ENCODE data around the gene CES5A. TPM values are rescaled to one million over a fixed set of nuclear protein-coding genes. Genes with fewer than 3 reads are reported as not detected.

CES5A gene
- total and polyA plus RNA-seq, 2 of the 4 experiments (the other 2 are of a cell fraction): not detected

- Histone ChIP-seq H3K18ac (ENCODE audit: low read depth, low read length) (no peak overlapping the region), H3K4me3 (ENCODE audit: insufficient read depth, low read depth, low read length) (no peak overlapping the region), H3K23ac (ENCODE audit: low read depth, low read length) (no peak overlapping the region), H2BK15ac (ENCODE audit: low read depth, low read length) (no peak overlapping the region), H3K56ac (ENCODE audit: extremely low read depth, insufficient read depth, low read length) (no peak overlapping the region), H3K14ac (replicated peaks; ENCODE audit: low read depth, low read length) (no peak overlapping the region), H4K91ac (ENCODE audit: insufficient read depth, low read depth, low read length) (no peak overlapping the region), H3K9ac (ENCODE audit: low read depth, low read length) (no peak overlapping the region), H2BK120ac (ENCODE audit: low read depth, low read length) (no peak overlapping the region), H3K9me3 (ENCODE audit: control insufficient read depth, insufficient read depth, low read length) (no peaks in the 10 kb centered on the region), H3K9me1 (ENCODE audit: insufficient read depth, low read length) (no peaks in the 10 kb centered on the region), H2AK5ac (ENCODE audit: low read depth, low read length) (no peak overlapping the region), H3K4me2 (ENCODE audit: low read depth, low read length) (no peak overlapping the region), H2BK5ac (ENCODE audit: low read depth, low read length, poor library complexity, severe bottlenecking) (no peak overlapping the region), H2BK20ac (ENCODE audit: low read depth, low read length) (no peak overlapping the region), H3K4me1 (ENCODE audit: control insufficient read depth, insufficient read depth, low read length) (no peaks in the 10 kb centered on the region), H2AFZ (replicated peaks; ENCODE audit: low read length, poor library complexity) (no peak overlapping the region), H3K27ac (ENCODE audit: insufficient read depth, low read length) (no peak overlapping the region), H3K4ac (ENCODE audit: low read depth, low read length) (no peak overlapping the region), H4K8ac (ENCODE audit: low read depth in 2 of 2, low read length in 2 of 2) (no peak overlapping the region), H2AK9ac (replicated peaks; ENCODE audit: low read depth, low read length, poor library complexity) (no peak overlapping the region), H4K20me1 (ENCODE audit: insufficient read depth, low read length) (no peaks in the 10 kb centered on the region), H3K36me3 (ENCODE audit: control insufficient read depth, insufficient read depth, low read length) (no peaks in the 10 kb centered on the region), H3K79me1 (ENCODE audit: low read depth in 1 of 2, low read length in 2 of 2) (no peaks in the 10 kb centered on the region), H3K27me3 (ENCODE audit: control insufficient read depth, insufficient read depth, low read length) (no peaks in the 10 kb centered on the region; the same call in 1 of the 2 replicates), H4K5ac (ENCODE audit: low read depth, low read length) (no peak overlapping the region)
- intact Hi-C loops (cut with micrococcal nuclease) (no loop called here), dilution Hi-C loops (cut with HindIII; ENCODE audit: low sequenced_read_pairs, unreplicated experiment) (no loop called here), in situ Hi-C loops (cut with MboI; ENCODE audit: low sequenced_read_pairs) (no loop called here)
- ATAC-seq (ENCODE audit: low read depth): no peak
- no TSS peak for BruUV-seq (replicated peaks)
- POLR2A ChIA-PET (ENCODE audit: unreplicated experiment): no interaction called here
- CTCF ChIA-PET: no interaction called here
- WGBS, 2 experiments (ENCODE audit: extremely low coverage in 2 of 2, insufficient read length in 1 of 2): 58% methylated on average over 7 of the region's 10 CpGs; no CpG with 5 or more reads in 1 of the 2 experiments
- TF ChIP-seq POLR2A (IDR thresholded peaks at IDR 0.05; ENCODE audit: low read depth, low read length) (no peak), USF2 (IDR thresholded peaks at IDR 0.05; ENCODE audit: low read depth, low read length) (no peak), MAZ (IDR thresholded peaks at IDR 0.05; ENCODE audit: borderline replicate concordance, low read depth, low read length) (no peak)
- DNase-seq: no peak
Observed at GRCh38 chr16:55828680-55829079, 46.5 kb downstream of the CES5A start.

Measured in IMR-90 (cell line).